Upper lobe of left lung (tissue), 6 donors: ENCODE measurements around the gene SPTB. TPM values are rescaled to one million over a fixed set of nuclear protein-coding genes. Genes with fewer than 3 reads are reported as not detected.
A peak's percentile ranks its signal among the peaks of the same experiment; 100 is the strongest.

ENCODE experiments used
- ATAC-seq, 2 donors: fragments of 200-7000 bp; cut with Tn5 transposase; one replicate each; pipeline ENCODE4 v1.9.1; 2022; ENCODE audit warnings: mild to moderate bottlenecking in 2 of 2, moderate library complexity in 2 of 2; ENCODE audit not compliant: low FRiP score in 2 of 2
- DNase-seq, 2 donors: peaks; one replicate each; pipeline ENCODE4 v3.0.0-alpha.2; 2019 to 2020
- H3K27ac ChIP-seq, 4 donors: fragments of 200-600 bp; sonication (generic); one replicate each; pipeline ENCODE4 v1.5.1; 2016 to 2019
- H3K27me3 ChIP-seq, 4 donors: fragments of 200-600 bp; sonication (generic); one replicate each; pipeline ENCODE4 v1.5.1; 2017 to 2019
- H3K36me3 ChIP-seq, 4 donors: fragments of 200-600 bp; sonication (generic); one replicate each; pipeline ENCODE4 v1.5.1; 2016 to 2019
- H3K4me1 ChIP-seq, 4 donors: fragments of 200-600 bp; sonication (generic); one replicate each; pipeline ENCODE4 v1.5.1; 2018 to 2019
- H3K4me3 ChIP-seq, 4 donors: fragments of 200-600 bp; sonication (generic); one replicate each; pipeline ENCODE4 v1.5.1; 2017 to 2019; ENCODE audit warnings: mild to moderate bottlenecking in 2 of 4, moderate library complexity in 1 of 4
- H3K9me3 ChIP-seq, 4 donors: fragments of 200-600 bp; sonication (generic); one replicate each; pipeline ENCODE4 v1.5.1; 2018 to 2019
- EP300 ChIP-seq, 4 donors: sonication (generic); formaldehyde crosslinking; IDR thresholded peaks; one replicate each; pipeline ENCODE4 v1.5.1; 2017; ENCODE audit warnings: antibody characterized with exemption in 4 of 4, control low read depth in 2 of 4
- POLR2A ChIP-seq, 4 donors: fragments of 450-650 bp; IDR thresholded peaks; one replicate each; pipeline ENCODE4 v1.5.1; 2016 to 2017; ENCODE audit warnings: antibody characterized with exemption in 4 of 4, mild to moderate bottlenecking in 2 of 4
- POLR2AphosphoS5 ChIP-seq, 2 donors: sonication (generic); formaldehyde crosslinking; IDR thresholded peaks; one replicate each; pipeline ENCODE4 v1.5.1; 2017; ENCODE audit warnings: antibody characterized with exemption in 2 of 2
- WGBS, 2 donors: methylation state at CpG; one replicate each; pipeline ENCODE4 v1.1.5; 2017 to 2018; 5-methylcytosine and 5-hydroxymethylcytosine counted together
- total RNA-seq, 6 donors: library from RNA; depleted of rRNA in 4 of 6; stranded (reverse); fragments of >200 nt in 4 of 6; gene quantifications; one replicate each; pipeline versions ENCODE4 v1.1.0 to v1.2.1, GENCODE V29; 2016 to 2021
- TF ChIP-seq, protein P1 (sequence below), 6 experiments: fragments of 450-650 bp in 4 of 6; fragments of 200-600 bp in 2 of 6; sonication (generic) in 2 of 6; IDR thresholded peaks; one replicate each; pipeline ENCODE4 v1.5.1; 2016 to 2019; ENCODE audit warnings: antibody characterized with exemption in 6 of 6
- donor health status: DM: no; HTN: no; CAD: no; lungs with moderate emphysema.
- donor health status: DM: no; HTN: yes; CAD: no; lungs with severe emphysema.

The SPTB gene
- total RNA-seq, 6 donors from 2014 or later: 2.1 to 3.3 (median 2.7) TPM

DNA sequence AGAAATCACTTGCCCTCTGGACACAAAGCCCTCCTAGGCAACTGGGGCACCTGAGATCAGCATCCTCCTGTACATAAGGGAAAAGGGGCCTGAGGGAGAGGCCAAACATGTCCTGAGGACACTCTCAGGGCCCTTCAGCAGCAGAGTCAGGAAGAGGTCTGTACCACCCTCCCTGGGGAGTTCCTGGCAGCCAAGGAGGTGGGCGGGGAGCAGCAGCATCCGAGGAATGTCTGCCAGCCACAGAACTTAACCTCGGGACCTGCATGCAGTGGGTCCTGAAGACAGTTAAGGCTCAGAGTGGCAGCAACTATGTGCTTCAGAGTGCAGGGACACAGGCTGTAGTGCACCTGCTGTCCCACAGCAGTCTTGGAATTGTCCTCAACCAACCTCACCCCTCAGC, 62.1 kb downstream of the SPTB start:
- 41 to 55% methylated on average over 3 of the region's 3 CpGs for WGBS, 2 donors
- no peaks in the 10 kb centered on the region for H3K36me3 ChIP-seq
- no peak overlapping the region for H3K27ac ChIP-seq
- no peak for DNase-seq
- H3K27me3 ChIP-seq: no peaks in the 10 kb centered on the region
- no peak for ATAC-seq
- no peak overlapping the region for H3K4me3 ChIP-seq
- TF ChIP-seq POLR2AphosphoS5 (IDR thresholded peaks at IDR 0.05) (no peak), EP300 (IDR thresholded peaks at IDR 0.05) (no peak), POLR2A (IDR thresholded peaks at IDR 0.05) (no peak)
- TF ChIP-seq, protein P1, sequence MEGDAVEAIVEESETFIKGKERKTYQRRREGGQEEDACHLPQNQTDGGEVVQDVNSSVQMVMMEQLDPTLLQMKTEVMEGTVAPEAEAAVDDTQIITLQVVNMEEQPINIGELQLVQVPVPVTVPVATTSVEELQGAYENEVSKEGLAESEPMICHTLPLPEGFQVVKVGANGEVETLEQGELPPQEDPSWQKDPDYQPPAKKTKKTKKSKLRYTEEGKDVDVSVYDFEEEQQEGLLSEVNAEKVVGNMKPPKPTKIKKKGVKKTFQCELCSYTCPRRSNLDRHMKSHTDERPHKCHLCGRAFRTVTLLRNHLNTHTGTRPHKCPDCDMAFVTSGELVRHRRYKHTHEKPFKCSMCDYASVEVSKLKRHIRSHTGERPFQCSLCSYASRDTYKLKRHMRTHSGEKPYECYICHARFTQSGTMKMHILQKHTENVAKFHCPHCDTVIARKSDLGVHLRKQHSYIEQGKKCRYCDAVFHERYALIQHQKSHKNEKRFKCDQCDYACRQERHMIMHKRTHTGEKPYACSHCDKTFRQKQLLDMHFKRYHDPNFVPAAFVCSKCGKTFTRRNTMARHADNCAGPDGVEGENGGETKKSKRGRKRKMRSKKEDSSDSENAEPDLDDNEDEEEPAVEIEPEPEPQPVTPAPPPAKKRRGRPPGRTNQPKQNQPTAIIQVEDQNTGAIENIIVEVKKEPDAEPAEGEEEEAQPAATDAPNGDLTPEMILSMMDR (IDR thresholded peaks at IDR 0.05): no peak
- H3K9me3 ChIP-seq: no peaks in the 10 kb centered on the region
- H3K4me1 ChIP-seq: no peaks in the 10 kb centered on the region

DNA sequence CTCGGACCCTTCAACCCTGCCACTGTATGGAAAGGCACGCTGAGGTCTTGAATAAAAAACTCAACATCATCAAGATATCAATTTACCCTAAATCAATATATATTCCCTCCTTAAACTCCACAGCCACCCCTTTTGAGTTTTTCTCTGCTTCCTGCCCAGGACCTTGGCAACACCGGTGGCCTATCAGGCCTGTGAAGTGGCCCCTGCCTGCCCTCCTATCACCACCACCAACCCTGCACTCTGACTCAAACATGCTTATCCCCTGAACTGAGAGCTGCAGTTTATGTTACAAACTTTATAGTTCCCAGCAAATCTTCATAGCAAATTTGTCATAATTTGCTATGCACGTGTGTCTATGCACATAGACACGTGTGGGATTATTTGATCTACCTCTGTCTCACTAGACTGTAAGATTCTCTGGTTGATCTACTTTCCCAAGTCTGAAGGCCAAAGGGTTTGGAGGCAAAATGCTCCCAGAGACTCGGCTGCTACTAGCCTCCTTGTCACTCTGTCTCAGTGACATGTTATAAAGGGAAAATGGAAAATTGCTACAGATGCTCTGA, 63.4 kb downstream of the SPTB start:
- Histone ChIP-seq H3K36me3 (no peaks in the 10 kb centered on the region), H3K4me1 (peaks cover 0 to 7% (median 2%) of the 10 kb centered on the region in 4 donors), H3K27me3 (no peaks in the 10 kb centered on the region), H3K27ac (no peak overlapping the region), H3K9me3 (no peaks in the 10 kb centered on the region), H3K4me3 (no peak overlapping the region)
- DNase-seq (no peak), ATAC-seq (no peak)
- TF ChIP-seq POLR2AphosphoS5 (IDR thresholded peaks at IDR 0.05) (no peak), POLR2A (IDR thresholded peaks at IDR 0.05) (no peak), EP300 (IDR thresholded peaks at IDR 0.05) (no peak)
- TF ChIP-seq, protein P1 (IDR thresholded peaks at IDR 0.05): no peak
- WGBS, 2 donors: 85 to 87% methylated on average over 6 of the region's 6 CpGs

GRCh38 chr14:64815257-64815656, 64.5 kb downstream of the SPTB start:
- H3K27ac ChIP-seq: no peak overlapping the region
- H3K27me3 ChIP-seq: no peaks in the 10 kb centered on the region
- H3K9me3 ChIP-seq: no peaks in the 10 kb centered on the region
- WGBS, 2 donors: 93 to 95% methylated on average over 7 of the region's 7 CpGs
- H3K4me1 ChIP-seq: peaks cover 0 to 7% (median 2%) of the 10 kb centered on the region in 4 donors
- H3K4me3 ChIP-seq: no peak overlapping the region
- TF ChIP-seq EP300 (IDR thresholded peaks at IDR 0.05) (no peak), POLR2A (IDR thresholded peaks at IDR 0.05) (no peak), POLR2AphosphoS5 (IDR thresholded peaks at IDR 0.05) (no peak)
- TF ChIP-seq, protein P1 (IDR thresholded peaks at IDR 0.05): no peak
- ATAC-seq (no peak), DNase-seq (no peak)
- H3K36me3 ChIP-seq: no peaks in the 10 kb centered on the region

DNA sequence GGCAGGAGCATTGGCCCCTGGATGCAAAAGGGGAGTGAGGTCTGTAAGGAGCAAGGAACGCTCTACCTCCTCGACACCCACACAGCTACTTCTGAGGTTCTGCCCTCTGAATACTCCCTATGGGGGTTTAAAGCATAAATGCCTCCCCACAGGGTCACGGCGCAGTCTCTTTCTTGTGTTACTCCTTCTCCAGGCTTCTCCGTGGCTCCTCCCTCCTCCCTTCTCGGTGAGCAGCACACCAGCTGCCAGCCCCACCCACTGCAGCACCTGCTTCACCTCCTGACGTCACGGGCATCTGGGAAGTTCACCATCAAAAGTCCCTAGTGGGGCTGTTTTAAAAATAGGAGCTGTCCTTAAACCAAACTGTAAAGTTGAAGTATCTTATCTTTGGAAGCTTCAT, 67.3 kb downstream of the SPTB start:
- H3K27ac ChIP-seq: no peak overlapping the region
- TF ChIP-seq POLR2AphosphoS5 (IDR thresholded peaks at IDR 0.05) (no peak), EP300 (IDR thresholded peaks at IDR 0.05) (no peak), POLR2A (IDR thresholded peaks at IDR 0.05) (no peak)
- TF ChIP-seq, protein P1 (IDR thresholded peaks at IDR 0.05): no peak
- no peaks in the 10 kb centered on the region for H3K27me3 ChIP-seq
- H3K36me3 ChIP-seq: no peaks in the 10 kb centered on the region
- ATAC-seq (peak; percentile 57 to 61), DNase-seq (peak; percentile 49 to 86)
- no peaks in the 10 kb centered on the region for H3K9me3 ChIP-seq
- peaks cover 0 to 7% (median 2%) of the 10 kb centered on the region in 4 donors for H3K4me1 ChIP-seq
- 37 to 51% methylated on average over 8 of the region's 8 CpGs for WGBS, 2 donors
- no peak overlapping the region for H3K4me3 ChIP-seq

DNA sequence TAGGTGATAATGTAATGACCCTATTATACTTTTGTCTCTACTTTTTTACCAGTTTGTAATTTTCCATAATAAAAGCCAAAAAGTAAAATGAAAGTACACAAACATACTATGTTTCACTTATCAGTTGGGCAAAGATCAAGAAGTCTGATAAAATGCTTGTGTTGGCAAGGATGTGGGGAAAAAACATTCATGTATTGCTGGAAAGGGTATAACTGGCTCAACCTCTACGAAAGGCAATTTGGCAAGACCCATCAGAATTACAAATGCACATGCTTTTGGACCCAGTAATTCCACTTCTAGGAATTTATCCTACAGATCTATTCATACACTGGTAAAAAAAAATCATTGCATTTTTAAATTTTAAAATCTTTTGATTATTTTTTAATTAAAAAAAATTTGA, 68.0 kb downstream of the SPTB start:
- H3K27ac ChIP-seq: no peak overlapping the region
- ATAC-seq (no peak), DNase-seq (no peak)
- 12 to 23% methylated on average over 1 of the region's 1 CpG for WGBS, 2 donors
- peaks cover 0 to 11% (median 4%) of the 10 kb centered on the region in 4 donors for H3K4me1 ChIP-seq
- H3K9me3 ChIP-seq: no peaks in the 10 kb centered on the region
- H3K4me3 ChIP-seq: no peak overlapping the region
- no peaks in the 10 kb centered on the region for H3K27me3 ChIP-seq
- TF ChIP-seq, protein P1 (IDR thresholded peaks at IDR 0.05): no peak
- TF ChIP-seq POLR2AphosphoS5 (IDR thresholded peaks at IDR 0.05) (no peak), EP300 (IDR thresholded peaks at IDR 0.05) (no peak), POLR2A (IDR thresholded peaks at IDR 0.05) (no peak)
- H3K36me3 ChIP-seq: no peaks in the 10 kb centered on the region
